Spleen (tissue), 11 donors: ENCODE measurements around the gene KCNAB3. TPM values are rescaled to one million over a fixed set of nuclear protein-coding genes. Genes with fewer than 3 reads are reported as not detected.

Source experiments
- DNase-seq: peaks from one replicate; pipeline ENCODE4 v3.0.0-alpha.2; 2020
- H3K27ac ChIP-seq, 8 donors: fragments of 200-600 bp; sonication (generic) in 7 of 8; 1 replicate in 4 of 8; 2 replicates in 4 of 8; pipeline versions ENCODE4 v1.5.0 to v1.8.0; 2016 to 2021; ENCODE audit warnings: inconsistent platforms in 4 of 8, mild to moderate bottlenecking in 4 of 8, moderate library complexity in 1 of 8
- H3K27me3 ChIP-seq, 7 donors: fragments of 200-600 bp; sonication (generic) in 6 of 7; replicated peaks in 1 of 7; 1 replicate in 4 of 7; 2 replicates in 3 of 7; pipeline versions ENCODE4 v1.5.0 to v1.8.0; 2016 to 2021; ENCODE audit warnings: inconsistent platforms in 3 of 7, mild to moderate bottlenecking in 1 of 7
- H3K36me3 ChIP-seq, 6 donors: fragments of 200-600 bp; sonication (generic) in 5 of 6; 1 replicate in 4 of 6; 2 replicates in 2 of 6; pipeline versions ENCODE4 v1.5.0 to v1.8.0; 2016 to 2021; ENCODE audit warnings: inconsistent platforms in 2 of 6
- H3K4me1 ChIP-seq, 6 donors: fragments of 200-600 bp; sonication (generic) in 5 of 6; 1 replicate in 3 of 6; 2 replicates in 3 of 6; pipeline versions ENCODE4 v1.5.0 to v1.8.0; 2016 to 2021; ENCODE audit warnings: inconsistent platforms in 3 of 6
- H3K4me3 ChIP-seq, 8 donors: fragments of 200-600 bp; sonication (generic) in 7 of 8; 1 replicate in 4 of 8; 2 replicates in 4 of 8; pipeline versions ENCODE4 v1.5.0 to v1.8.0; 2016 to 2021; ENCODE audit warnings: inconsistent platforms in 4 of 8, mild to moderate bottlenecking in 4 of 8, moderate library complexity in 2 of 8
- H3K9me3 ChIP-seq, 8 donors: fragments of 200-600 bp; sonication (generic) in 7 of 8; 1 replicate in 4 of 8; 2 replicates in 4 of 8; pipeline versions ENCODE4 v1.5.0 to v1.8.0; 2016 to 2021; ENCODE audit warnings: inconsistent platforms in 4 of 8
- POLR2A ChIP-seq, 3 donors: fragments of 450-650 bp; IDR thresholded peaks; one replicate each; pipeline ENCODE4 v1.5.1; 2017; ENCODE audit warnings: antibody characterized with exemption in 3 of 3, mild to moderate bottlenecking in 1 of 3
- POLR2AphosphoS5 ChIP-seq, 3 donors: sonication (generic); formaldehyde crosslinking; IDR thresholded peaks; one replicate each; pipeline ENCODE4 v1.5.1; 2017; ENCODE audit warnings: antibody characterized with exemption in 3 of 3
- WGBS, 5 donors: extraction: QIAGEN DNeasy Blood & Tissue Kit in 3 of 5; methylation state at CpG; one replicate each; pipeline versions ENCODE4 v1.1.5 to v1.1.7; 2013 to 2018; 5-methylcytosine and 5-hydroxymethylcytosine counted together
- intact Hi-C: fragments of 100-400 bp; cut with DNase I; formaldehyde crosslinking; loops from one replicate; pipeline ENCODE4 v1.15.0; 2023; ENCODE audit warnings: low total_unique reads
- polyA plus RNA-seq, 3 donors: library from polyadenylated mRNA; stranded (reverse); fragments of 200-250 nt; gene quantifications; one replicate each; pipeline ENCODE4 v1.2.1, GENCODE V29; 2013
- total RNA-seq, 7 donors: library from RNA; depleted of rRNA in 3 of 7; stranded (reverse); fragments of >200 nt in 3 of 7; fragmentation: NEBNext Ultra II Directional in 4 of 7; extraction: Animal tissue kit (Norgen Biotek cat#: 25700) in 4 of 7; gene quantifications; one replicate each; pipeline versions ENCODE4 v1.1.0 to v1.2.1, GENCODE V29; 2016 to 2021
- TF ChIP-seq, protein P1 (sequence below), 11 experiments: fragments of 200-600 bp in 7 of 11; fragments of 450-650 bp in 4 of 11; sonication (generic) in 4 of 11; IDR thresholded peaks in 8 of 11; conservative IDR thresholded peaks in 3 of 11; 1 replicate in 7 of 11; 2 replicates in 4 of 11; pipeline versions ENCODE4 v1.4.0 to v1.8.0; 2016 to 2021; ENCODE audit warnings: antibody characterized with exemption in 11 of 11, inconsistent platforms in 4 of 11, mild to moderate bottlenecking in 1 of 11
- donor health status: healthy with polysubstance abuse.
- donor health status: DM: no; HTN: no; CAD: no; lungs with moderate emphysema.
- donor health status: DM: no; HTN: no; CAD: no.
- donor health status: Bipolar disorder and iron deficiency.
- donor health status: healthy.
- donor health status: DM: no; HTN: no; CAD: no.
- donor health status: DM: yes; HTN: yes; CAD: no.

KCNAB3 gene
- total and polyA plus RNA-seq, 10 donors = 1.1 to 6.3 (median 3.6) TPM

DNA sequence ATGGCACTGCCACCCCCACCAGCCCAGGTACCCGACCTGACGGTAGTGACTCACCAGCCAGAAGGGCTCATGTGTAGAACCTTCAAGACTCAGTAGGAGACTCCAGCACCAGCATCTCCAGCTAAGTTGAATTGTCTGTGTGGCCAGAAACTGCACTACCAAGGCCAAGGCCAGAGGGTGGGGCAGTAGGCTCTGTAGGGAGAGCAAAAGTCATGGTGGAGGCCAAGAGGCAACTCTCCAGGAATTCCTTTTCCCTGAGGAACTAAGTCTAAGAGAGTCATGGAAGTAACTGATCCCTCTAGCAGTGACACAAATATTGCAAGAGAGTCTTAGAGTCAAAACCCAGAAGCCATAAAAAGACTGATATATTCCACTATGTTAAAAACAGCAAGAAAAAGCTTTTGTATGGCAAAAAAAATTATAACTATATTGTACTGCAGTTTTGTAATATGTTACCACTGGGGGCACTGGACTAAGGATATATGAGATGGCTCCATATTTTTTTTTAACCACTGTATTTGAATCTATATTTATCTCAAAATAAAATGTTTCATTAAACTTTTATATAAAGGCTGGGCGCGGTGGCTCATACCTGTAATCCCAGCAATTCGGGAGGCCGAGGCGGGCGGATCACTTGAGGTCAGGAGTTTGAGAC is 42.6 kb upstream of the KCNAB3 start:
- H3K4me1 ChIP-seq = peaks cover 0 to 7% (median 0%) of the 10 kb centered on the region in 6 donors
- no peaks in the 10 kb centered on the region for H3K36me3 ChIP-seq
- DNase-seq = no peak
- intact Hi-C loops = no loop called here
- no peak overlapping the region for H3K4me3 ChIP-seq
- TF ChIP-seq POLR2AphosphoS5 (IDR thresholded peaks at IDR 0.05) (no peak), POLR2A (IDR thresholded peaks at IDR 0.05) (no peak)
- TF ChIP-seq, protein P1, sequence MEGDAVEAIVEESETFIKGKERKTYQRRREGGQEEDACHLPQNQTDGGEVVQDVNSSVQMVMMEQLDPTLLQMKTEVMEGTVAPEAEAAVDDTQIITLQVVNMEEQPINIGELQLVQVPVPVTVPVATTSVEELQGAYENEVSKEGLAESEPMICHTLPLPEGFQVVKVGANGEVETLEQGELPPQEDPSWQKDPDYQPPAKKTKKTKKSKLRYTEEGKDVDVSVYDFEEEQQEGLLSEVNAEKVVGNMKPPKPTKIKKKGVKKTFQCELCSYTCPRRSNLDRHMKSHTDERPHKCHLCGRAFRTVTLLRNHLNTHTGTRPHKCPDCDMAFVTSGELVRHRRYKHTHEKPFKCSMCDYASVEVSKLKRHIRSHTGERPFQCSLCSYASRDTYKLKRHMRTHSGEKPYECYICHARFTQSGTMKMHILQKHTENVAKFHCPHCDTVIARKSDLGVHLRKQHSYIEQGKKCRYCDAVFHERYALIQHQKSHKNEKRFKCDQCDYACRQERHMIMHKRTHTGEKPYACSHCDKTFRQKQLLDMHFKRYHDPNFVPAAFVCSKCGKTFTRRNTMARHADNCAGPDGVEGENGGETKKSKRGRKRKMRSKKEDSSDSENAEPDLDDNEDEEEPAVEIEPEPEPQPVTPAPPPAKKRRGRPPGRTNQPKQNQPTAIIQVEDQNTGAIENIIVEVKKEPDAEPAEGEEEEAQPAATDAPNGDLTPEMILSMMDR (IDR thresholded peaks at IDR 0.05 in 8 of 11, conservative IDR thresholded peaks at IDR 0.05 in 3 of 11) = no peak
- peaks cover 0 to 30% (median 25%) of the 10 kb centered on the region in 8 donors for H3K9me3 ChIP-seq
- H3K27ac ChIP-seq = no peak overlapping the region
- peaks cover 0 to 12% (median 0%) of the 10 kb centered on the region in 7 donors for H3K27me3 ChIP-seq
- 85 to 98% (median 95%) methylated on average over 8 of the region's 8 CpGs for WGBS, 5 donors

DNA sequence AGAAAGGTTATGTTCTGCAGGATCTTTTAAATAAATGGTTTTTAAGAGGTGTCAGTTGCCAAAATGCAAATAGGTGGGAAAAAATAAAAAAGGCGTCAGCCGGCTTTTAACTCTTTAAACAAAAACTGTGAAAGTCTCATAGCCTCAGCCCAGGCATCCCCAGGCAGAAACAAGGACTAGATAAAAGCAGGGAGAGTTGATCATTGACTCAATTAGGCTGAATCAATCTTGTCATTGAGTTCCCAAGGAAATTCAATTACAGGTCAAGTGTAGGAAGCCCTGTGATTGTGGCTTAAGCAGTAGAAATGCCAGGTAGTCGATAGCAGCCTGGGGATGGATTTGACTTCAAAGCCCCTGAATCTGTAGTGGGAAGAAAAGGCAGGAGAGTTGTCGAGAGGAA is 42.0 kb upstream of the KCNAB3 start:
- no peak overlapping the region for H3K27ac ChIP-seq
- no peak overlapping the region for H3K4me3 ChIP-seq
- WGBS, 5 donors = 57 to 84% (median 80%) methylated on average over 4 of the region's 4 CpGs
- TF ChIP-seq POLR2AphosphoS5 (IDR thresholded peaks at IDR 0.05) = no peak
- no peak for TF ChIP-seq POLR2A (IDR thresholded peaks at IDR 0.05)
- TF ChIP-seq, protein P1 (IDR thresholded peaks at IDR 0.05 in 8 of 11, conservative IDR thresholded peaks at IDR 0.05 in 3 of 11) = no peak
- peaks cover 0 to 7% (median 0%) of the 10 kb centered on the region in 6 donors for H3K4me1 ChIP-seq
- peaks cover 0 to 12% (median 0%) of the 10 kb centered on the region in 7 donors for H3K27me3 ChIP-seq
- no peaks in the 10 kb centered on the region for H3K36me3 ChIP-seq
- DNase-seq = no peak
- intact Hi-C loops = no loop called here
- peaks cover 0 to 30% (median 25%) of the 10 kb centered on the region in 8 donors for H3K9me3 ChIP-seq

DNA sequence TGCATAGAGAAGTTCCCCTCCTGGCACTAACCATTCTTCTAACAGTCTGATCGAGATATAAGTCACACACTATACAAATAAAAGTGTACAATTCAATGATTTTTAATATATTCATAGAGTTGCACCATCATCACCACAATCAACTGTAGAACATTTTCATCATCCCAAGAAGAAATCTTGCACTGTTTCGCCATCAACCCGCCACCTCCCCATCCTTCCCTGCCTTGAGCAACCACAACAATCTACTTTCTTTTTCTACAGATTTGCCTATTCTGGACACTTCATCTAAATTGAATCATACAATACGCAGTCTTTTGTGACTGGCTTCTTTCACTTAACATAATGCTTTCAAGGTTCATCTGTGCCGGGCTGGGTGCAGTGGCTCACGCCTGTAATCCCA is 39.8 kb upstream of the KCNAB3 start:
- no peak overlapping the region for H3K4me3 ChIP-seq
- TF ChIP-seq, protein P1 (IDR thresholded peaks at IDR 0.05 in 8 of 11, conservative IDR thresholded peaks at IDR 0.05 in 3 of 11) = no peak
- peak in 1 of 3 donors; percentile 43 for TF ChIP-seq POLR2AphosphoS5 (IDR thresholded peaks at IDR 0.05)
- 43 to 82% (median 67%) methylated on average over 6 of the region's 6 CpGs for WGBS, 5 donors
- H3K27me3 ChIP-seq = peaks cover 0 to 12% (median 0%) of the 10 kb centered on the region in 7 donors
- intact Hi-C loops = no loop called here
- H3K4me1 ChIP-seq = peaks cover 0 to 7% (median 0%) of the 10 kb centered on the region in 6 donors
- peak overlapping the region in 3 of 8 donors; percentile 74 to 79 (median 78) for H3K27ac ChIP-seq
- H3K9me3 ChIP-seq = peaks cover 0 to 8% (median 8%) of the 10 kb centered on the region in 8 donors
- DNase-seq = no peak
- no peaks in the 10 kb centered on the region for H3K36me3 ChIP-seq

DNA sequence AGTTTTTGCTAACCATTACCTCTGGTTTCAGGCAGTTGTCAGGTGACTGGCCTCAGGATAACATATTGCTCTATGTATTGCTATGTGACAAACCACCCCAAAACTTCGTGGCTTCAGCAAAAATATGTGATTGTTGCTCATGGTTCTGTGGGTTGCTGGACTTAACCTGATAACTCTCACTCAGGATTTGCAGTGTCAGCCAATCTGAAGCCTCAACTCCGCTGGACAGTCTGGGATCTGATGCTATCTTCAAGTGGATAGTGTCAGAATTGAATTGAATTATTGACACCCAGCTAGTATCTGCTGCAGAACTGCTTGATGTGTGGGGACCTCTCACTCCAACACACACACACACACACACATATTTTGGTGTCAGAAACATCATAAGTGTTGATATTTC is 38.1 kb upstream of the KCNAB3 start:
- no peak overlapping the region for H3K27ac ChIP-seq
- intact Hi-C loops = no loop called here
- H3K9me3 ChIP-seq = no peaks in the 10 kb centered on the region
- 37 to 65% (median 45%) methylated on average over 2 of the region's 2 CpGs for WGBS, 5 donors
- H3K27me3 ChIP-seq = peaks cover 0 to 13% (median 0%) of the 10 kb centered on the region in 7 donors
- H3K4me3 ChIP-seq = no peak overlapping the region
- peaks cover 0 to 7% (median 0%) of the 10 kb centered on the region in 6 donors for H3K4me1 ChIP-seq
- TF ChIP-seq POLR2A (IDR thresholded peaks at IDR 0.05) (no peak), POLR2AphosphoS5 (IDR thresholded peaks at IDR 0.05) (no peak)
- TF ChIP-seq, protein P1 (IDR thresholded peaks at IDR 0.05 in 8 of 11, conservative IDR thresholded peaks at IDR 0.05 in 3 of 11) = no peak
- no peaks in the 10 kb centered on the region for H3K36me3 ChIP-seq
- DNase-seq = no peak
